ENCODE data around the gene MCF2L.

The MCF2L gene

DNA sequence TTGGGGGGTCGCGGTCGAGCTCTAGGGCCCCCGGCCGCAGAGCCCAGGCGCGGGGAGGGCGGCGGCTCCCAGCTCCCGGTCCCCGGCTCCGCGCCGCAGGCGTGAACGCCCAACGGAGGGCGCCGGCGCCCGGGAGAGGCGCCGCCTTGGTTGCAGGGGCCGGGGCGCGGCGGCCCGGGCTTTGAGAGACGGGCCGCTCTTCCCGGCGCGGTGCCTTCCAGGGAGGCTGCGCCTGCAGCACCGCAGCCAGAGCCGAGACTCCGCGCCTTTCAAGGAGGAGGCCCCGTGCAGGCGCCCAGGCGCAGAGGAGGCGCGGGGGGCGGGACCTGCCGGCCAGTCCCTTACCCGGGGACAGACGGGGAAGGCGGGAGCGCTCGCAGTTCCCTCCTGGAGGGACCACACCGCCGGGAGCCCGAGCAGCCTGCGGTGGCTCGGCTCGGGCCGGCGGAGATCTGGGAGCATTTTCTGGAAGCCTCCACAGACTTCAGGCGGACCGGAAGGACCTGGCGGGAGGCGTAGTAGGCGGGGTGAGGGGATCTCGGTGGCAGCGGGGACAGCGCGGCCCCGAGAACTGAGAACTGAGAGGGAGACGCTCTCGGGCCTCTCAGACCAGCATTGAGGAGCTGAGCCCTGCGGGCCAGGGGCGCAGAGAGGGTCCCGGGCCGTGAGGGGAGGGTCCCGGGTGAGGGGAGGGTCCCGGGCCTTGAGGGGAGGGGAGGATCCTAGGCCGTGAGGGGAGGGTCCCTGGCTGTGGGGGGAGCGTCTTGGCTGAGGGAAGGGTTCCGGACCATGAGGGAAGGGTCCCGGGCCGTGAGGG, 25.5 kb upstream of the MCF2L start:
- in situ Hi-C loops (cut with MboI; ENCODE audit: low sequenced_read_pairs): no loop called here

DNA sequence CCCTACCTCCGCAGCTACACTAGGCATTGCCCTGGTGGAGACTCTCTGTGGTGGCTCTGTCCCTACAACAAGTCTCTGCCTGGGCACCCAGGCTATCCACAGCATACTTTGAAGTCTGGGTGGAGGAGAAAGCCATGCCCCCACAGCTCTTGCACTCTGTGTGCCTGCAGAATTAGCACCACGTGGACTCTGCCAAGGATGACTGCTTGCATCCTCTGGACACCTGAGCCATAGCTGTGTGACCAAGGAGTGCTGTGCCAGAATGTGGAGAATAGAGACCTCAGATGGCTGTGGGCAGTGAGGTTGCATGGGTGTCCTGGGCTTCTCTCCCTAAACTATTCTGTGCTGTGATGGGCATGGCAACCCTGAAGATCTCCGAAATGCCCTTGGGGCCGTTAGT, 21.2 kb upstream of the MCF2L start:
- in situ Hi-C loops (cut with MboI; ENCODE audit: low sequenced_read_pairs): no loop called here

DNA sequence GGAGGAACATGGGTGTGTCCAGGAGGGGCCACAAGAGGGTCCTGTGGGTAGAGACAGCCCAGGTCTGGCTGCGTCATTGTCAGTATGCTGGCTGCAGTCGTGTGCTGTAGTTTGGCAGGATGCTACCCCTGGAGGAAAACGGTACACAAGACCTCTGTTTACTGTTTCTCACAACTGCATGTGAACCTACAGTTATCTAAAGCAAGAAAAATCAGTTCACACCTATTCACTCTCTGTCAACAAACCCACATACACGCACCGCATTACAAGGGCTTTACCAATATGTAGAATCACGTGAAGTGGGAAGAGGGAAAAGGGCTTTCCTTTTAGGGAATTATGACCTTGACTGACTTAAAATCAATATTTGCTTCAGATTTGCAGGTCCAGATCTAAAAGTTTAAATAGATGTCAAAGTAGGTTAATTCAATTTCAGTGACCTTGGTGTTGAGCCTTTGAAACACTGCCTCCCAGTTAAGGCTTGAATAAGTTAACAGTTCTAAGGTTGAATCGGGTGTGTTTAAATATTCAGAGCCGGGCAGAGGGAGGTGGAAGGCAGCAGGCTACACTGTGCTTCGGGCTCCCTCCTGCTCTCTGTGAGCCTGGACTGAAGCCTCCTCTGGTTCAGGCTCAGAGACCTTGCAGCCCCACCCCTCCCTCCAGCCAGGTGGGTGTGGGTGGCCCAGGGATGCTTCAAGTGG, 17.2 kb upstream of the MCF2L start:
- in situ Hi-C loops (cut with MboI; ENCODE audit: low sequenced_read_pairs): no loop called here

- in situ Hi-C loops (cut with MboI; ENCODE audit: low sequenced_read_pairs): no loop called here
Observed at GRCh38 chr13:112952759-112953551, 16.1 kb upstream of the MCF2L start.

GRCh38 chr13:112953591-112954487, 15.2 kb upstream of the MCF2L start:
- in situ Hi-C loops (cut with MboI; ENCODE audit: low sequenced_read_pairs): no loop called here

DNA sequence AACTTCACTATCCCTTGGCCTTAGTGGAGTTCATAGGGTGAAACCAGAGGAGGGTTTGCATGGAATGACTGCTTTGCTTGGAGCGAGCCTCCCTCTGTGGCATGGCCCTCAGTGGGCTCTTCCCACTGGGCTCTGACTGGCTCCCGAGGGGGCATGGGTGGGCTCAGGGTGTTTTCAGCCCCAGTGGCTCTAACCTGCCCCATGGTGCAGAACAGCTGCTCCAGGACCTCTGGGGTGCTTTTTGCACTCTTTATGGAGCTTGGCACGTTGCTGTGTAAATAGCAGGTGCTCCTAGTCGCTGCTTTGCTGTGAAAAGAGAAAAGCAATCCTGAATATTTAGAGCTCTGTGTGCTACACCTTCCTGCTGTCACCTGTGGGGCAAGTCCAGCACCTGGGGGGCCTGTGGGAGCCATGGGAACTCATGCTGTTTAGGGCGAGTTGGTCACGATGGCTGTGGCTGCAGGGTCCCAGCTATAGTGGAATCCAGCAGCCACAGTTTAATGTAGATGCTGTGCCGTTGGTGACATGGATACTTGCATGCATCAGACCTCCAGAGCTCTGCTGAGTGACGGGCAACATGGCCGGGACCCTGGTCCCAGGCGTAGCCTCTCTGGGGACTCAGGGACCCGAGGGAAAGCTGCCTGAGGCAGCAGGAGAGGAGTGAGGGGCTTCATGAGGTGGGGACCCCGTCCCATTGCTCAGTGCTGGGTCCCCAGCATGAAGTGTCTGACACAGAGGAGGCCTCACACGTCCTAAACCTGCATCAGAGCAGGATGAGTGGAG, 14.3 kb upstream of the MCF2L start:
- in situ Hi-C loops (cut with MboI; ENCODE audit: low sequenced_read_pairs): no loop called here

- in situ Hi-C loops (cut with MboI; ENCODE audit: low sequenced_read_pairs): no loop called here
Observed at GRCh38 chr13:112955271-112955937, 13.6 kb upstream of the MCF2L start.

DNA sequence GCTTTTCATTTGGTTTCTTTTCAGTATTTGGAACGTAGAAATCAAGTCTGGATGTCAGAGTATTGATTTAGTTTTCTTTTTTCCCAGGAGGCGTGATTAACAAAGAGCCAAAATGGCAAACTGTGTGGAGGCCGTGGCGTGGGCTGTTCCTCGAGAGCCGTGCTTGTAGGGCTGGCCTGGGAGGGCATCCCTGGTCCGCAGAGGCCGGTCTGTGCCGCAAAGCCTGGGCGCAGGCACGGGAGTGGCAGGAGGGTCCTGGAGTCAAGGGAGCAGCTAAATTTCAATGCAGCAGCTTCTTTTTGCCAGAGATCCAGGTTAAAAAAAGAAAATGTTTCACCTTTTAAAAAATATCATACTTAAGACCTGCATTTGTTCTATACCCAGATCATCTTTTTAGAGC, 13.1 kb upstream of the MCF2L start:
- in situ Hi-C loops (cut with MboI; ENCODE audit: low sequenced_read_pairs): no loop called here

GRCh38 chr13:112956571-112957294, 12.3 kb upstream of the MCF2L start:
- in situ Hi-C loops (cut with MboI; ENCODE audit: low sequenced_read_pairs): no loop called here

DNA sequence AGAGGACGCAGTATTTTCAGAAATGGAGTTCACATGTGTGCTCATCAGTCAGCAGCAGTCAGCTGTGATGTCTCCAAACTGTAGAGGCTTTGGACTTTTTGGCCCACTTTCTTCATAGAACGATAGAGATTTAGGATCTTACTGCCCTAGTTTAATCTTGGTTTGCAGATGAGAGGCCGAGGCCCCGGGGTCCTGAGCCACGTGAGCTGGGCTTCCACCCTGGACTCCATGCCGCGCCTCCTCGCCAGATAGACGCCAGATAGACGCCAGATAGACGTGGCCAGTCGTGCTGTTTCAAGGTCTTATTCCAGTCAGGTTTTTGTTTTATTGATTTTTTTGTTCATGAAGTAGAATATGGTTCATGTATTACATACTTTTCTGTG, 11.7 kb upstream of the MCF2L start:
- in situ Hi-C loops (cut with MboI; ENCODE audit: low sequenced_read_pairs): no loop called here

GRCh38 chr13:112958127-112958989, 10.7 kb upstream of the MCF2L start:
- in situ Hi-C loops (cut with MboI; ENCODE audit: low sequenced_read_pairs): no loop called here

DNA sequence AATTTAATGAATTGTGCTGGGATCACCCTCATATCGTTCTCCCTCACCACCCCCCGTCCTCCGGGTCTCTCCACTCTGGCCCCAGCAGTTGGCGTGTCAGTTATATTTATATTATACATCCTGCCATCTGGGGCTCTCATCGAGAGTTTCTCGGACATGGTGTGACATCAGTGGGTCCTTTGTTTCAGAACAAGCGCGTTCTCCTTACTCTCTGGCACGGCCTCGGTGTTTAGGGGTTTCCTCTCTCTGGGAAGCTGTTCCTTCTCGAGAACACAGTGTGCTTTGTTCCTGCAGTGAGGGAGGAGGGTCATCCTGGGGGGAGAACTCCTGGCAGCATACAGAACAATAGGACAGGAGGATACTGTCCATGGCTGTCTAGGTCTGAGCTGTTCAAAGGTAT, 9.8 kb upstream of the MCF2L start:
- in situ Hi-C loops (cut with MboI; ENCODE audit: low sequenced_read_pairs): no loop called here

DNA sequence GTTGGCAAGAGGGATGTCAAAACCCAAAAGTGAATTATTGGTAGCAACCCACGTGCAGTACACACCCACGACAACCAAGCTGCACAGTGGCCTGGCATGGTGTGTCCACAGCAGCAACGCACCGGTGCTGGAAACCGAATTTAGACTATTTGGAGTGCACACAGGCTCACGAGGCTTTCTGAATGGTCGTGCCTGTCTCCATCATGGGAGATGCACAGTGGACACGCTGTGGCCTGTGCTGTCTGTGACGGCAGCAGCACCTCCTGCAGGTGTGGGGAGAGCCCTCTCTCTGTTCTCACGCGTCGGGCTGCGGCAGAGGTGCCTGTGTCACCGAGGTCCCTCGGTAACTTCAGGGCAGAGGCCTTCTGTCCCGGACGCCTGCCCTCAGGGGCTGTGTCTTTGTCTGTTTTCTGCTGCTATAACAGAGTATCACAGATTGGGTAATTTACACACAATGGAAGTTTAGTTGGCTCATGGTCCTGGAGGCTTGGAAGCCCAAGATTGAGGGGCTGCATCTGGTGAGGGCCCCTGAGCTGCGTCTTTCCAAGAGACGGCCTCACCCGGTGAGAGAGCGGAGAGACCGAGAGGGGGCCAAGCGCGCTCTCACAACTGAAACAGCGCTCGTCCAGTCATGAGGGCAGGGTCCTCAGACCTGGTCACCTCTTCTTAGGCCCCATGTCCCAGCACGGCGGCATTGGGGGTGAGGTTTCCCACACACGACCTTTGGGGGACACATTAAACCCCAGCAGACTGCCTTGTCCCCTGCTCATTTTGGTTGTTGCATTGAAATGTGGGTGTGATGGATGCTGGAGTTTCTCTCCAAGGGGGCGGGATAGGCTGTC, 9.1 kb upstream of the MCF2L start:
- in situ Hi-C loops (cut with MboI; ENCODE audit: low sequenced_read_pairs): no loop called here

- in situ Hi-C loops (cut with MboI; ENCODE audit: low sequenced_read_pairs): no loop called here
Observed at GRCh38 chr13:112960706-112961105, 8.3 kb upstream of the MCF2L start.

GRCh38 chr13:112961457-112962369, 7.3 kb upstream of the MCF2L start:
- in situ Hi-C loops (cut with MboI; ENCODE audit: low sequenced_read_pairs): no loop called here

DNA sequence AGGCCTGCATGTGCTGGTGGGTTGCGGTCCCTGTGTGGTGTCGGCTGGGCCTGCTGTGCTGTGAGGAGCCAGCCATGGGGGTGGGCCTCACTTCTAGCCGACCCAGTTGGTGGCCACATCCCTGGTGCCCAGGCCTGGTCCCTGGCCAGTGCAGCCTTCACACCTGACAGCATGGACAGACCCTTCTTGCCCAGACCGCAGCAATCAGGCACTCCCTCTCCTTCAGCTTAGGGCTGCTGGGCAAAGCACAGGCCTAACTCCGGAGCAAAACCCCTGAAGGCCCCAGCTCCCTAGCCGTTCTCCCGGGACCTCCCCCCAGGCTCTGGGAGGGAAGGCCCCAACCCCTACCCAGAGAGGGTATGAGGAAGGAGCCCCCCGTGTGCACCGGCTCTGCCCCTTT, 6.6 kb upstream of the MCF2L start:
- in situ Hi-C loops (cut with MboI; ENCODE audit: low sequenced_read_pairs): no loop called here
